Measurements from ENCODE around the gene DHODH. TPM values are rescaled to one million over a fixed set of nuclear protein-coding genes. Genes with fewer than 3 reads are reported as not detected.
"Not testable (repeated sequence)": the region's sequence is repeated elsewhere in the genome, so short reads cannot be mapped to it uniquely, and the experiment has no call there.

DHODH gene
- polyA plus RNA-seq, 6 donors from 2014 or later, result 4.3 to 13.0 (median 9.0) TPM

GRCh38 chr16:72049110-72049509, 40.6 kb downstream of the DHODH start:
- H3K9me3 Mint-ChIP-seq, result peaks cover 5 to 27% (median 17%) of the 10 kb centered on the region in 7 donors
- H3K4me3 Mint-ChIP-seq, result no peak overlapping the region
- peaks cover 6 to 9% of the 10 kb centered on the region in 2 donors for H3K36me3 Mint-ChIP-seq
- no peak for DNase-seq
- no peak overlapping the region for H3K27ac Mint-ChIP-seq
- no peaks in the 10 kb centered on the region for H3K4me1 Mint-ChIP-seq
- no peaks in the 10 kb centered on the region for H3K27me3 Mint-ChIP-seq
- no peak for ATAC-seq (ENCODE audit: low read depth in 2 of 2)

GRCh38 chr16:72050769-72051464, 42.4 kb downstream of the DHODH start:
- DNase-seq, result no peak
- no peak overlapping the region for H3K27ac Mint-ChIP-seq
- H3K4me3 Mint-ChIP-seq, result no peak overlapping the region
- ATAC-seq (ENCODE audit: low read depth in 2 of 2), result no peak
- no peaks in the 10 kb centered on the region for H3K4me1 Mint-ChIP-seq
- no peaks in the 10 kb centered on the region for H3K27me3 Mint-ChIP-seq
- H3K36me3 Mint-ChIP-seq, result peaks cover 6 to 9% of the 10 kb centered on the region in 2 donors
- H3K9me3 Mint-ChIP-seq, result peaks cover 5 to 27% (median 17%) of the 10 kb centered on the region in 7 donors

GRCh38 chr16:72051818-72052217, 43.3 kb downstream of the DHODH start:
- no peaks in the 10 kb centered on the region for H3K4me1 Mint-ChIP-seq
- H3K27ac Mint-ChIP-seq, result peak overlapping the region in 1 of 6 donors; percentile 1
- peaks cover 5 to 27% (median 17%) of the 10 kb centered on the region in 7 donors for H3K9me3 Mint-ChIP-seq
- no peak overlapping the region for H3K4me3 Mint-ChIP-seq
- ATAC-seq (ENCODE audit: low read depth in 2 of 2), result no peak
- H3K27me3 Mint-ChIP-seq, result no peaks in the 10 kb centered on the region
- peaks cover 6 to 9% of the 10 kb centered on the region in 2 donors for H3K36me3 Mint-ChIP-seq
- no peak for DNase-seq

- H3K9me3 Mint-ChIP-seq, result peaks cover 5 to 15% (median 10%) of the 10 kb centered on the region in 7 donors
- not testable (repeated sequence) for H3K27me3 Mint-ChIP-seq; ATAC-seq (ENCODE audit: low read depth in 2 of 2); H3K27ac Mint-ChIP-seq; H3K4me1 Mint-ChIP-seq; DNase-seq; H3K36me3 Mint-ChIP-seq
- peak within 1 kb of the TSS in 1 of 8 donors; percentile 35 for H3K4me3 Mint-ChIP-seq
Observed at GRCh38 chr16:72054254-72054847, 45.8 kb downstream of the DHODH start, which contains the start of gene HP. HP (plus strand) TSS chr16:72054505; CDS start chr16:72054653, 148 bp downstream.

DNA sequence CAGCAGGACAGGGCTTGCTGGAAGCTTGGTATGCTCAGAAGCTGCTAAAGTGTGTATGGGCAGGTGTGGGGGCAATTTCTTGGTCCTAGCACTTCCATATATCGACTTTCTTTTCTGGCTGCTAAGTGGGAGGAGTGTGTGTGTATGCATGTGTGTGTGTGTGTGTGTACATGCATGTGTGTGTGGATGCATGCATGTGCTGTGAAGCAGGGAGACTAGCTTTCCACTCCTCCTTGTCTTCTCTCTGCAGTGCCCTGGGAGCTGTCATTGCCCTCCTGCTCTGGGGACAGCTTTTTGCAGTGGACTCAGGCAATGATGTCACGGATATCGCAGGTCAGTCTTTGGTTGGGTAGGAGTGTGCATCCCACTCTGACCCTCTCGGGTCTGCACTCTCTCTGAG, 47.4 kb downstream of the DHODH start:
- no peaks in the 10 kb centered on the region for H3K36me3 Mint-ChIP-seq
- H3K9me3 Mint-ChIP-seq, result peaks cover 0 to 6% (median 0%) of the 10 kb centered on the region in 7 donors
- no peak for DNase-seq
- no peak overlapping the region for H3K4me3 Mint-ChIP-seq
- no peaks in the 10 kb centered on the region for H3K4me1 Mint-ChIP-seq
- no peak for ATAC-seq (ENCODE audit: low read depth in 2 of 2)
- no peak overlapping the region for H3K27ac Mint-ChIP-seq
- H3K27me3 Mint-ChIP-seq, result no peaks in the 10 kb centered on the region

DNA sequence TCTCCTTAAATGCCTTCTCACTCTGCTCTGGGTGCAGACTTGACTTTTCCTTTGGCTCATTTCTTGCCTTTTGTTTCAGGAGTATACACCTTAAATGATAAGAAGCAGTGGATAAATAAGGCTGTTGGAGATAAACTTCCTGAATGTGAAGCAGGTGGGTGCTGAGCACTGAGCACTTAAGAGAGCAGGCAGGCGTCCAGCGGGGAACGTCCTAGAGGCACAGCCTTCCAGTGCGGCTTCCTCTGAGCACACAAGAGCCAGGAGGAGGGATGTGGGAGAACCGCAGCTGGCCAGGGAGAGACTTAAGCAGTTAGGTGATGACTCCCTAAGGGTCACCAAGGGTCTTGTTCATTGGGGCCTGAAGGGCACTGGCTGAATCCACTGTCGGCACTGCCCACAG, 48.8 kb downstream of the DHODH start:
- H3K36me3 Mint-ChIP-seq; H3K4me3 Mint-ChIP-seq; ATAC-seq (ENCODE audit: low read depth in 2 of 2); H3K27me3 Mint-ChIP-seq; H3K9me3 Mint-ChIP-seq; H3K27ac Mint-ChIP-seq; DNase-seq; H3K4me1 Mint-ChIP-seq: not testable (repeated sequence)

- not testable (repeated sequence) for H3K4me3 Mint-ChIP-seq; H3K9me3 Mint-ChIP-seq; ATAC-seq (ENCODE audit: low read depth in 2 of 2); H3K36me3 Mint-ChIP-seq; DNase-seq; H3K27me3 Mint-ChIP-seq; H3K4me1 Mint-ChIP-seq; H3K27ac Mint-ChIP-seq
Observed at GRCh38 chr16:72059060-72059459, 50.5 kb downstream of the DHODH start.

DNA sequence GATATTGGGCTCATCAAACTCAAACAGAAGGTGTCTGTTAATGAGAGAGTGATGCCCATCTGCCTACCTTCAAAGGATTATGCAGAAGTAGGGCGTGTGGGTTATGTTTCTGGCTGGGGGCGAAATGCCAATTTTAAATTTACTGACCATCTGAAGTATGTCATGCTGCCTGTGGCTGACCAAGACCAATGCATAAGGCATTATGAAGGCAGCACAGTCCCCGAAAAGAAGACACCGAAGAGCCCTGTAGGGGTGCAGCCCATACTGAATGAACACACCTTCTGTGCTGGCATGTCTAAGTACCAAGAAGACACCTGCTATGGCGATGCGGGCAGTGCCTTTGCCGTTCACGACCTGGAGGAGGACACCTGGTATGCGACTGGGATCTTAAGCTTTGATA, 51.9 kb downstream of the DHODH start:
- ATAC-seq (ENCODE audit: low read depth in 2 of 2) (no peak), DNase-seq (no peak)
- Mint-ChIP-seq H3K9me3 (no peaks in the 10 kb centered on the region), H3K27ac (no peak overlapping the region), H3K27me3 (no peaks in the 10 kb centered on the region), H3K36me3 (no peaks in the 10 kb centered on the region), H3K4me1 (no peaks in the 10 kb centered on the region), H3K4me3 (no peak overlapping the region)

DNA sequence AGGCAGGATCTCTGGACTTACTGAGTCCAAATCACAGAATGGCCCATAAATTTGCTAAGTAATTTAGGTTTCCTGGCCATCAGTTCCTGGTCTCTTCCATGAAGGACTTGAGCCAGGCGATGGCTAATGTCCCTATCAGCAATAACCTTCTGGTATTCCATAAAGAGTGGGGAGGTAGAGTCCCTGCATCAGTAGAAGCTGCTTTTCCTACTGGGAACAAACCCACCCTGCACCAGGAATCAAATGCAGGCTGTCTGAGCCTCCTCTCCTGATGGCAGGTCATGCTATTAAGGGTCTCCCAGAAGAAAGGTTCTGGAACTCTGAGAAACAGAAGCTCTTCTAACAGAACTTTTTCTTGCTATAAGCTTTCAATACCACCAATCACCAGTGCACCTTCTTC, 53.0 kb downstream of the DHODH start:
- Mint-ChIP-seq H3K4me3 (peak overlapping the region in 1 of 8 donors; percentile 35), H3K4me1 (no peaks in the 10 kb centered on the region), H3K9me3 (no peaks in the 10 kb centered on the region), H3K27ac (no peak overlapping the region), H3K27me3 (no peaks in the 10 kb centered on the region), H3K36me3 (no peaks in the 10 kb centered on the region)
- no peak for ATAC-seq (ENCODE audit: low read depth in 2 of 2)
- no peak for DNase-seq

DNA sequence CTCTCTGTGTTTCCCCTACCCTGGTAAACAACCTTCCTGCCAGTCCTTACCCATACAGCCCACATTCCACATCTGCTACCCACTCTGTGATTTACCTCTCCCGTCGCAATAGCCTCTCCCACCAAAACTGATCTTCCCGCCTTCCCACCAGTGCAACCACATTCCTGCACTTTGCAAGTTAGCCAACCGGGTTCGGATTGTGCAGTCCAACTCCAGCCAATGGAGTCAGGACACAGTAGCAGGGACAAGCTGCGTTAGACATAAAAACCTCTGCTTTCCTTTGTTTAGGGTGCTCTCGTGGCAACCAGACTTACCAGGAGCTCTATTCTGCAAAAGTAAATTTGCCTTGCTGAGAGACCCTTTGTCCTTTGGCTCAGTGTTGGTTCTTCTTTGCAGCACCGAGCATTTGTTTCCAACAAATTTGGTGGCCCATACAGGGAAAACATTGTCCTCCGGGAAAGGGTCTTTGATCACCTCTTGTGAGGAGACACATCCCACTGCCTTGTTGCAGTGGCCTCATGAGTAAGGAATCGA, 55.9 kb downstream of the DHODH start:
- no peak for ATAC-seq (ENCODE audit: low read depth in 2 of 2)
- H3K27me3 Mint-ChIP-seq, result no peaks in the 10 kb centered on the region
- peak overlapping the region in 1 of 8 donors; percentile 78 for H3K4me3 Mint-ChIP-seq
- H3K9me3 Mint-ChIP-seq, result no peaks in the 10 kb centered on the region
- no peak for DNase-seq
- H3K27ac Mint-ChIP-seq, result peak overlapping the region in 2 of 6 donors; percentile 13 to 83
- H3K4me1 Mint-ChIP-seq, result no peaks in the 10 kb centered on the region
- no peaks in the 10 kb centered on the region for H3K36me3 Mint-ChIP-seq

GRCh38 chr16:72066747-72067146, 58.2 kb downstream of the DHODH start:
- peak in 1 of 2 donors; percentile 40 for ATAC-seq (ENCODE audit: low read depth in 2 of 2)
- Mint-ChIP-seq H3K4me1 (peaks cover 0 to 11% (median 0%) of the 10 kb centered on the region in 3 donors), H3K36me3 (no peaks in the 10 kb centered on the region), H3K27ac (peak overlapping the region in 1 of 6 donors; percentile 61), H3K9me3 (no peaks in the 10 kb centered on the region), H3K27me3 (no peaks in the 10 kb centered on the region), H3K4me3 (no peak overlapping the region)
- peak; percentile 12 for DNase-seq

GRCh38 chr16:72068930-72069329, 60.4 kb downstream of the DHODH start:
- Mint-ChIP-seq H3K36me3 (no peaks in the 10 kb centered on the region), H3K4me3 (no peak overlapping the region), H3K9me3 (no peaks in the 10 kb centered on the region), H3K27me3 (no peaks in the 10 kb centered on the region), H3K4me1 (peaks cover 0 to 11% (median 0%) of the 10 kb centered on the region in 3 donors), H3K27ac (peak overlapping the region in 1 of 6 donors; percentile 24)
- DNase-seq, result no peak
- no peak for ATAC-seq (ENCODE audit: low read depth in 2 of 2)

GRCh38 chr16:72072514-72073342, 64.2 kb downstream of the DHODH start:
- peak overlapping the region in 1 of 8 donors; percentile 61 for H3K4me3 Mint-ChIP-seq
- no peaks in the 10 kb centered on the region for H3K9me3 Mint-ChIP-seq
- no peaks in the 10 kb centered on the region for H3K36me3 Mint-ChIP-seq
- H3K27ac Mint-ChIP-seq, result no peak overlapping the region
- ATAC-seq (ENCODE audit: low read depth in 2 of 2), result no peak
- peaks cover 0 to 11% (median 0%) of the 10 kb centered on the region in 3 donors for H3K4me1 Mint-ChIP-seq
- no peaks in the 10 kb centered on the region for H3K27me3 Mint-ChIP-seq
- DNase-seq, result no peak
